Activated T-cell treated with anti-CD3 and anti-CD28 coated beads for 48 hours (primary cell): ENCODE measurements around the gene PRKCE.
"Not testable (repeated sequence)": the region's sequence is repeated elsewhere in the genome, so short reads cannot be mapped to it uniquely, and the experiment has no call there.

Experiments used
- DNase-seq: peaks from one replicate; pipeline ENCODE4 v3.0.0-alpha.2; 2020; ENCODE audit warnings: low read depth

PRKCE gene

DNA sequence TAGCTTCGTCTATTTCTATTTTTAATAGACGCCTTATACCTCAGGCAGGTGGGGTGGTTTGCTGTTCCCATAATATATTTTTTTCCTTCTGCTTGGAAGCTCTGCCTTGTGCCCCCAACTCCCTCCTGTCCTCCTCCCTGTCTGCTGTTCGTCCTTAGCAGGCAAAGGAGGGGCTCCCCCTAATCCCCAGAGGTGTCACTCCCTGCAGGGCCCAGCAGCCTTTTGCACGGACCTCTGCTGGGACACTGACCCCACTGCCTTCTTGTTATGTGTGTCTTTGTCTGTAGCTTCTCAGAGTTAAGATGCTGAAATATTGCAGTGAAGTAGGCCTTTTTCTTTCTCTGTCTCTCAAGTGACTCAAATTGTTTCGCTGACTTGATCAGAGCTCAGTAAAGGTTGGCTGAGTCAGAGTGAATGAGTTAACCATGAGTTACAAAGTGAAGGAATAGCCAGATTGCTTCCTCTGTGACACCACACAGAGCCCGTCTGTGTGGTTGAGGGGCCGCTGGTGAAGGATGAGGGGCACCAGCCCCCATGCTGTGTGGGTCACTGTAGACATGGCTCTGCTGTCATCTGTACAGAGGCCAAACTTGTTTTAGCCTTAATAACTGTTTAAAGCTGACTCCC, 47.7 kb downstream of the PRKCE start:
- peak; percentile 4 for DNase-seq

DNA sequence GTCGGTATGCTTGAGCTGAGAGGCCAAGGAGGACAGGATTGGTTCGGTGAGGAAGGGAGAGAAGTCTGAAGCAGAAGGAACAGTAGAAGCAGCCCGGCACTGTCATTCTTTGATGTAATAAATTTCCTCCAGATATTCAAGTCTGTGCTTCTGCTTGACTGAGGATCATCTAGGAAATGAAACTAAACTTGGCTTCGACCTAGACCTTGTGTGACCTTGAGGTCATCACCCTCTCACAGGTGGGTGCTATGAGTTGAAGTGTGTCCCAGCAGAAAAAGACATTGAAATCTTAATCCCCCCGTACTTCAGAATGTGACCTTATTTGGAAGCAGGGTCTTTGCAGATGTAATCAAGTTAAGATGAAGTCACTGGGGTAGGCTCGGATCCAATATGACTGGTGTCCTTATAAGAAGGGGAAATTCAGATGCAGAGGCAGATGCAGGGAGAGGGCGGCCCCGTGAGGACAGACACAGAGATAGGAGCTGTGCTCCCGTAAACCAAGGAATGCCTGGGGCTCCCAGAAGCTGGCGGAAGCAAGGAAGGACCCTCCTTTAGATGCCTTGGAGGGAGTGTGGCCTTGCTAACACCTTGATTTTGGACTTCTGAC, 49.0 kb downstream of the PRKCE start:
- no peak for DNase-seq

DNA sequence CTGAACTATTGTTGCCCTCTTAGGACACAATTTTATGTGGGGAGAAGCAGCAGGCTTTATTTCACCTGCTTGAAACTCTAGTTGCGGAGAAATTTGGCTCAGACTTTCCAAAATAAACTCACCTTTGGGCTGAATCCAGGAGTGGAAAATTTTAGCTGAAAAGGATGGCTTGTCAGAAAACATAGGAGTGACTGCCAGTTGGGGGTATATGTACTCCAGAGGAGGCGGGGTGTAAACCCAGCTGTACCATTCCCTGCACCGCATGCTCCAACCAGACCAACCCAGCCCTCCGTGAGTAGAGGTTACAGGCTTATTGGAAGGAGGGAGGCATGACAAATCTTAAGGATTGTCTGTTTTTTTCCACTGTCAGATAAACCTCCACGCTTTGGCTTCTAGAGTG, 53.8 kb downstream of the PRKCE start:
- no peak for DNase-seq

GRCh38 chr2:45706033-45706432, 54.6 kb downstream of the PRKCE start:
- no peak for DNase-seq

DNA sequence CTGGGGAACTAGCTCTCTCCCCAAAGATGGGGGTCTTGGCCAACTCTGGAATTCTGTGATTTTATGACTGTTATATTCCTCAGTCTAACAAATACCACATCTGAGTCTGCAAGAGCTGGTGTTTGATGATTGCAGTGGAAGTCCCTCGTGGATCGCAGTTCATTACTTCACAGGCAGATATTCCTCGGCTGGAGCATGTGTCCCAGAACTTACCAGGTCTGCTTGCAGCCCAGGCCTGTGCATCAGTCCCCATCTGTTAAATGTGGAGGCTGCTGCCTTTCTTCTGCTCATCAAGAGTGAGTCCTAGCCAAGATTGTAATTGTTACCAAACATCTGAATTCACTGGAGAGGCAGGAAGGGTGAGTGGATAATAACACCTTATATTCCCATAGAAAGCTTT, 55.5 kb downstream of the PRKCE start:
- no peak for DNase-seq

DNA sequence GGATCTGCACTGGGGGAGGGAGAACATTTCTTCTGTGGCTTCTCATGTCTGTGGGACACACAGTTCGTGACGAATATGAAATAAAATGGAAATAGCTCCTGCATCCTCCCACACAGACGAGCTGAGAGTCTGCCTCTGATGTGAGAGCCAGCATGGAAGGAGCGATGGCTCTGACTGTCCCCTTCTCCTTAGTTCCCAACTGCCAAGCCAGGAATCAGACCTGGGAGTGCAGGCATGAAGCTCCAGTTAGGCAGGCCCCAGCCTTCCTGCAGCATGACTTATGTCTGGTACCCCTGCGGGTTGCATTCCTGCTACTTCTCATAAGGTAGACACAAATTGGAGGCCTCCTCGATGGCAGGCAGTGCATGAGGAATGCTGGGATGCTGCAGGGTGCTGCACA, 56.2 kb downstream of the PRKCE start:
- no peak for DNase-seq

GRCh38 chr2:45708501-45708900, 57.0 kb downstream of the PRKCE start:
- no peak for DNase-seq

- no peak for DNase-seq
Measured at GRCh38 chr2:45709137-45709536, 57.7 kb downstream of the PRKCE start.

- DNase-seq: no peak
Measured at GRCh38 chr2:45710468-45710867, 59.0 kb downstream of the PRKCE start.

GRCh38 chr2:45711224-45711623, 59.7 kb downstream of the PRKCE start:
- no peak for DNase-seq

- no peak for DNase-seq
Measured at GRCh38 chr2:45712570-45712969, 61.1 kb downstream of the PRKCE start.

GRCh38 chr2:45713136-45713535, 61.7 kb downstream of the PRKCE start:
- no peak for DNase-seq

DNA sequence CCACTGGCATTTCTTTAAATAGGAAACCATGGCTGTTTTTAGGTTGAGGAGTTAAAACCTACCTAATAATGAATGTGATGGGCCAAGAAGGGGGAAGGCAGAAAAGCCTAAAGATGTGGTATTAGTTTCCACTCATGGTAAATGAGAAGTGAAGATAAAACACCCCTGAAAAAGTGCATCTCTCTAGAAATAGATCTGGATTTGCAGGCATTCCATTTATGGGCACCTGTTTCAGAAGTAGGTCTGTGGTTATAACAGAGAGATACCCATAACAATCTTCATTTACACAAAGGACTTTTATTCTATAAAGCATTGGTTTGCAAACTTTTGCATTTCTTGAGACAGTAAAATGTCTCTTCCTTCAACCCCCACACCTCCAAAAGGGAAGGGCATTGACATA, 62.1 kb downstream of the PRKCE start:
- DNase-seq: no peak

DNA sequence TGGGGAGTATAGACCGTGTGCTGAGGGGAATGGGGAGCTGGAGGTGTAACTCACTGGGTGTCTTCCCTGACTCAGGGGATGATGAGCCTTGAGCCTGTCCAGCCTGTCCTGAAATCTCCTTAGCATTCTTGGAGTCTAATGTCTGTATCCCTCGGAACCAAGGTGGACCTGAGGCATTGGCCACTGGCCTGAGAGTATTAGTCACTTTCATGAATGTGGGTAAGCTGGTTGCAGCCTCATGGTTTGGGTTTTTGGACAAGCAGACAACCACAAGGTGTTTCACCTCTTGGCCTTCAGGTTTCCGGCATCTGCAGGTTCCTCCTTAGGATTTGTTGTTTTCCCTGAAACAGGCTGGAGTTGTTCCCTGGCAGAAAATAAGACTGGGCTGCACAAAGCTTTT, 63.2 kb downstream of the PRKCE start:
- DNase-seq: no peak

DNA sequence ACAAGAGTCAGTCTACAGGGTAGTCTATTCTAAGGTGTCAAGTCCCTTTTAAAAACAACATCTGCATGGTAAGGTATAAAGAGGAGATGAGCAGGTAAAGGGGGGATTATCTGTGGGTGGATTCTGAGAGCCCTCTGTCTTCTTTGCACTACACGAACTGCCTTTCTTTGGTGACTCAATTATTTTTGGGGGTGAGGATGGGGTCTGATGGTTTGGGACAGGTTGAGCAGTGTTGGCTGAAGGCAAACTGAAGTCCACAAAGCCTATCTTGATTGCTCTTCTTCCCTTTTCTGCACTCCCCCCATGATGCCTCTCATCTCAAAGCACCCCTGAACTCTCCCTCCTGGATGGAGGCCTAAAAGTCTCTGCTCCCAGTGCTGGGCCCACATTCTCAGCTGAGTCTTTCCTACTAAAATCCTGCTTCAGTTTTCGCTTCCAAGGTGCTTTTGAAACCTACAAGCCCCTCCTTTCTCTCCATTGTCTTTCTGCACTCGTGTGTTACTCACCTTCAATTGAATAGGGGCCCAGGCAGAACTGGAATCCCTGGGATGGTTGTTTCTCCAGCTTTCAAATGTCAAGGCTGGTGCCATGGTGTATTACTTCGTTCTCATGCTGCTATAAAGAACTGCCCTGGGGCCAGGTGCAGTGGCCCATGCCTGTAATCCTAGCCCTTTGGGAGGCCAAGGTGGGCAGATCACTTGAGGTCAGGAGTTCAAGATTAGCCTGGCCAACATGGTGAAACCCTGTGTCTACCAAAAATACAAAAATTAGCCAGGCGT, 64.3 kb downstream of the PRKCE start:
- no peak for DNase-seq

- DNase-seq: not testable (repeated sequence)
Measured at GRCh38 chr2:45716432-45716831, 65.0 kb downstream of the PRKCE start.

- no peak for DNase-seq
Measured at GRCh38 chr2:45716915-45717314, 65.4 kb downstream of the PRKCE start.

- no peak for DNase-seq
Measured at GRCh38 chr2:45720210-45720609, 68.7 kb downstream of the PRKCE start.

- no peak for DNase-seq
Measured at GRCh38 chr2:45721150-45721549, 69.7 kb downstream of the PRKCE start.

- DNase-seq: no peak
Measured at GRCh38 chr2:45722477-45722876, 71.0 kb downstream of the PRKCE start.

DNA sequence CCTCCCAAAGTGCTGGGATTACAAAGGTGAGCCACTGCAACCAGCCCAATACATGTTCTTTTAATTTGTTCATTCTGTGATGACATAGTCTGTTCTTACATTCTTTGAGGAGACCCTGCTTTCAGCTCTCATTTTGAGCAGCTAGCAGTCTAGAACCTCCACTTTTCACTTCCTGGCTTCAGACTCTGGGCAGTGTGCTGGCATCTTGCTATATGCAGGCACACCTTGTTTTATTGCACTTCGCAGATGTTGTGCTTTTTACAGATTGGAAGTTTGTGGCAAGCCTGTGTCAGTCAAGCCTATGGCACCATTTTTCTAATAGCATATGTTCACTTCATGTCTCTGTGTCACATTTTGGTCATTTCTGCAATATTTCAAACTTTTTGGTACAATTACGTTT, 72.4 kb downstream of the PRKCE start:
- DNase-seq: no peak

GRCh38 chr2:45724335-45724734, 72.9 kb downstream of the PRKCE start:
- DNase-seq: no peak

- no peak for DNase-seq
Measured at GRCh38 chr2:45725731-45726130, 74.3 kb downstream of the PRKCE start.

DNA sequence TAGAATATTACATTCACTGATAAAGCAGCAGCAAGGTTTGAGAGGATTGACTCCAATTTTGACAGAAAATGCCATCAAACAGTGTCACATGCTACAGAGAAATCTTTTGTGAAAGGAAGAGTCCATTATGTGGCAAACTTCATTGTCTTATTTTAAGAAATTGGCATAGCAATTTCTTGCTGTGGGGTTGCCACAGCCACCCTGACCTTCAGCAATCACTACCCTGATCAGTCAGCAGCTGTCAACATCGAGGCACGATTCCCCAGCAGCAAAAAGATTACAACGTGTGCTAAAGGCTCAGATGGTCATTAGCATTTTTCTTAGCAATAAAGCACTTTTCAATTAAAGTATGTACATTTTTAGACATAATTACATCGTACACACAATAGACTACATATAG, 74.7 kb downstream of the PRKCE start:
- no peak for DNase-seq
